HCT116 (cell line): Measurements from ENCODE around the gene DEPDC5. TPM values are rescaled to one million over a fixed set of nuclear protein-coding genes. Genes with fewer than 3 reads are reported as not detected.

Experiments used
- ATAC-seq: fragments of 200-7000 bp; cut with Tn5 transposase; 2 replicates; pipeline ENCODE4 v1.9.1; 2020; ENCODE audit warnings: mild to moderate bottlenecking, moderate library complexity
- BruUV-seq: library from RNA; stranded (reverse); fragments of 400-500 nt; replicated peaks from 2 replicates; lab custom pipeline; 2021; lab: Mats Ljungman, UMichigan
- CTCF ChIA-PET: fragments of 300-600 bp; sonication (Branson Sonifier 250); formaldehyde crosslinking; loops from one replicate; lab custom pipeline; 2021; ENCODE audit warnings: antibody characterized with exemption; lab: Charles Lee
- POLR2A ChIA-PET: fragments of 300-600, 350-600 bp; sonication (Branson Sonifier 250); formaldehyde crosslinking; loops from one replicate; lab custom pipeline; 2021; ENCODE audit warnings: antibody characterized with exemption; lab: Charles Lee
- RAD21 ChIA-PET, 2 experiments: fragments of 300-600 bp; sonication (Branson Sonifier 250); formaldehyde crosslinking; loops; one replicate each; lab custom pipeline; 2023; ENCODE audit warnings: low total read pairs in 2 of 2; ENCODE audit not compliant: uncharacterized antibody in 2 of 2, unreplicated experiment in 2 of 2, low non-redundant PET in 1 of 2; lab: Charles Lee
- DNase-seq: peaks from one replicate; pipeline ENCODE4 v3.0.0-alpha.2; 2010; ENCODE audit warnings: low read depth, low spot score
- H2AFZ ChIP-seq: fragments of 200-600 bp; shearing (Covaris generic), sonication (generic); 2 replicates; pipeline ENCODE4 v1.6.1; 2017; ENCODE audit warnings: low read depth, mixed run types, mixed read lengths, antibody characterized with exemption, low read length; ENCODE audit not compliant: poor library complexity, severe bottlenecking
- H3K27ac ChIP-seq: 2 replicates; pipeline ENCODE4 v1.5.1; 2012; ENCODE audit warnings: low read depth, low read length
- H3K27me3 ChIP-seq: fragments of 200-600 bp; sonication (generic); 2 replicates; pipeline ENCODE4 v1.6.1; 2016; ENCODE audit warnings: mixed run types, low read length, mixed read lengths; ENCODE audit not compliant: insufficient read depth
- H3K36me3 ChIP-seq, 2 experiments: fragments of 200-500 bp in 1 of 2; fragments of 200-600 bp in 1 of 2; sonication (Bioruptor generic) in 1 of 2; sonication (generic) in 1 of 2; 2 replicates each; pipeline versions ENCODE4 v1.5.1 to v1.6.1; 2014 to 2016; ENCODE audit warnings: low read length in 2 of 2, inconsistent platforms in 1 of 2, mixed read lengths in 1 of 2, mixed run types in 1 of 2; ENCODE audit not compliant: insufficient read depth in 2 of 2, control insufficient read depth in 1 of 2
- H3K4me1 ChIP-seq, 2 experiments: fragments of 200-600 bp in 1 of 2; sonication (generic) in 1 of 2; 2 replicates each; pipeline versions ENCODE4 v1.5.1 to v1.6.1; 2012 to 2017; ENCODE audit warnings: low read length in 2 of 2, inconsistent platforms in 1 of 2, mild to moderate bottlenecking in 1 of 2, mixed read lengths in 1 of 2, mixed run types in 1 of 2, moderate library complexity in 1 of 2; ENCODE audit not compliant: insufficient read depth in 2 of 2, control insufficient read depth in 1 of 2
- H3K4me2 ChIP-seq: fragments of 200-600 bp; sonication (generic); 2 replicates; pipeline ENCODE4 v1.6.1; 2017; ENCODE audit warnings: mixed run types, low read length, mixed read lengths
- H3K4me3 ChIP-seq, 2 experiments: fragments of 200-600 bp in 1 of 2; sonication (generic) in 1 of 2; replicated peaks in 1 of 2; 2 replicates each; pipeline ENCODE4 v1.5.1; 2011 to 2016; ENCODE audit warnings: low read length in 2 of 2, control low read depth in 1 of 2, low read depth in 1 of 2, mild to moderate bottlenecking in 1 of 2, mixed read lengths in 1 of 2, mixed run types in 1 of 2
- H3K79me2 ChIP-seq: fragments of 200-600 bp; sonication (generic); 2 replicates; pipeline ENCODE4 v1.6.1; 2017; ENCODE audit warnings: mild to moderate bottlenecking, mixed run types, low read length, moderate library complexity, mixed read lengths; ENCODE audit not compliant: insufficient read depth
- H3K9ac ChIP-seq: fragments of 200-600 bp; sonication (generic); 2 replicates; pipeline ENCODE4 v1.6.1; 2016; ENCODE audit warnings: low read length, mixed read lengths
- H3K9me2 ChIP-seq: fragments of 200-600 bp; sonication (generic), shearing (Covaris generic); 2 replicates; pipeline ENCODE4 v1.6.1; 2017; ENCODE audit warnings: mixed run types, mild to moderate bottlenecking, moderate library complexity; ENCODE audit not compliant: insufficient read depth
- H3K9me3 ChIP-seq, 2 experiments: fragments of 200-500 bp in 1 of 2; fragments of 200-600 bp in 1 of 2; sonication (Bioruptor generic) in 1 of 2; sonication (generic) in 1 of 2; 2 replicates each; pipeline ENCODE4 v1.6.1; 2014 to 2017; ENCODE audit warnings: low read length in 2 of 2, mixed read lengths in 2 of 2, inconsistent platforms in 1 of 2, low read depth in 1 of 2, mild to moderate bottlenecking in 1 of 2, mixed run types in 1 of 2, moderate library complexity in 1 of 2; ENCODE audit not compliant: control insufficient read depth in 1 of 2, insufficient read depth in 1 of 2
- H4K20me1 ChIP-seq: fragments of 200-600 bp; sonication (generic), shearing (Covaris generic); 2 replicates; pipeline ENCODE4 v1.6.1; 2017; ENCODE audit warnings: mixed run types, mild to moderate bottlenecking, moderate library complexity; ENCODE audit not compliant: insufficient read depth
- ATF3 ChIP-seq: IDR thresholded peaks from 2 replicates; pipeline ENCODE4 v1.6.1; 2012
- CEBPB ChIP-seq: IDR thresholded peaks from 2 replicates; pipeline ENCODE4 v1.6.1; 2012; ENCODE audit warnings: low read depth
- CTCF ChIP-seq, 3 experiments: fragments of 200-600 bp in 1 of 3; sonication (generic) in 1 of 3; IDR thresholded peaks in 2 of 3; conservative IDR thresholded peaks in 1 of 3; 2 replicates each; pipeline ENCODE4 v1.5.1; 2012 to 2017; ENCODE audit warnings: low read depth in 2 of 3, low read length in 2 of 3, antibody characterized with exemption in 1 of 3, borderline replicate concordance in 1 of 3, control low read depth in 1 of 3, mild to moderate bottlenecking in 1 of 3, mixed read lengths in 1 of 3, mixed run types in 1 of 3, moderate library complexity in 1 of 3; ENCODE audit not compliant: insufficient read depth in 1 of 3
- ELF1 ChIP-seq: IDR thresholded peaks from 2 replicates; pipeline ENCODE4 v1.6.1; 2012; ENCODE audit warnings: low read depth, borderline replicate concordance
- JUND ChIP-seq: IDR thresholded peaks from 2 replicates; pipeline ENCODE4 v1.6.1; 2012
- MAX ChIP-seq: IDR thresholded peaks from 2 replicates; pipeline ENCODE4 v1.6.1; 2012
- POLR2AphosphoS5 ChIP-seq: IDR thresholded peaks from 2 replicates; pipeline ENCODE4 v1.6.1; 2011; ENCODE audit warnings: mild to moderate bottlenecking, low read depth, low read length, moderate library complexity
- RAD21 ChIP-seq: IDR thresholded peaks from 2 replicates; pipeline ENCODE4 v1.6.1; 2012; ENCODE audit warnings: low read depth, mild to moderate bottlenecking
- SP1 ChIP-seq: IDR thresholded peaks from 2 replicates; pipeline ENCODE4 v1.6.1; 2012; ENCODE audit warnings: low read depth
- YY1 ChIP-seq: IDR thresholded peaks from 2 replicates; pipeline ENCODE4 v1.6.1; 2011; ENCODE audit warnings: low read length, low read depth, moderate library complexity, mild to moderate bottlenecking; ENCODE audit not compliant: insufficient replicate concordance; ENCODE audit errors: extremely low read depth
- ZNF274 ChIP-seq: fragments of 200-500 bp; sonication (Bioruptor generic); IDR thresholded peaks from 2 replicates; pipeline ENCODE4 v1.6.1; 2014; ENCODE audit warnings: mild to moderate bottlenecking, low read depth, low read length, inconsistent platforms
- intact Hi-C: fragments of 100-400 bp; cut with micrococcal nuclease; formaldehyde crosslinking; loops from 2 replicates; pipeline ENCODE4 v1.10.0; 2022
- total RNA-seq: library from RNA; stranded (reverse); gene quantifications from one replicate; pipeline ENCODE4 v1.2.1, GENCODE V29; 2021; ENCODE audit not compliant: unreplicated experiment

The DEPDC5 gene
- total RNA-seq, 1 experiment from 2014 or later, result 35.0 TPM

- TF ChIP-seq POLR2AphosphoS5 (no peak), SP1 (no peak), CEBPB (no peak)
Observed at GRCh38 chr22:31881200-31881599, 127.4 kb downstream of the DEPDC5 start.

GRCh38 chr22:31881865-31882264 is 128.0 kb downstream of the DEPDC5 start:
- no peak overlapping the region for H3K4me2 ChIP-seq
- no peak for ATAC-seq
- TF ChIP-seq RAD21 (no peak), ZNF274 (no peak), CEBPB (no peak), YY1 (no peak), CTCF (IDR thresholded peaks at IDR 0.05 in 2 of 3, conservative IDR thresholded peaks at IDR 0.05 in 1 of 3; ENCODE audit: borderline replicate concordance in 1 of 3, insufficient read depth in 1 of 3, low read depth in 2 of 3, low read length in 2 of 3) (no peak), JUND (no peak), MAX (no peak), ELF1 (no peak), ATF3 (no peak)
- TF ChIP-seq, all 23 proteins: peak for 0
- Histone ChIP-seq H3K9me2 (no peaks in the 10 kb centered on the region), H2AFZ (no peak overlapping the region), H3K4me1 (no peaks in the 10 kb centered on the region), H3K79me2 (no peaks in the 10 kb centered on the region), H4K20me1 (no peaks in the 10 kb centered on the region), H3K9me3 (no peaks in the 10 kb centered on the region), H3K36me3 (no peaks in the 10 kb centered on the region), H3K4me3 (no peak overlapping the region), H3K27me3 (no peaks in the 10 kb centered on the region), H3K27ac (no peak overlapping the region), H3K9ac (no peak overlapping the region)
- ChIA-PET RAD21 (no interaction called here), CTCF (no interaction called here), POLR2A (no interaction called here)
- intact Hi-C loops, result no loop called here
- no peak for DNase-seq
- no TSS peak for BruUV-seq

More at GRCh38 chr22:31881200-31881599, 127.4 kb downstream of the DEPDC5 start:
- Histone ChIP-seq H3K9ac (no peak overlapping the region), H3K27me3 (no peaks in the 10 kb centered on the region), H3K4me1 (no peaks in the 10 kb centered on the region), H3K27ac (no peak overlapping the region), H3K4me2 (no peak overlapping the region), H3K36me3 (peaks cover 0 to 3% of the 10 kb centered on the region in 2 experiments; a peak in 2 of 4 replicates), H3K4me3 (no peak overlapping the region), H3K79me2 (no peaks in the 10 kb centered on the region), H4K20me1 (no peaks in the 10 kb centered on the region), H3K9me3 (no peaks in the 10 kb centered on the region), H2AFZ (no peak overlapping the region), H3K9me2 (no peaks in the 10 kb centered on the region)
- ChIA-PET CTCF (no interaction called here), POLR2A (no interaction called here), RAD21 (no interaction called here)
- no peak for DNase-seq
- intact Hi-C loops, result no loop called here
- ATAC-seq, result no peak
- no TSS peak for BruUV-seq
